ENCODE data around the gene FER.

Gene FER

GRCh38 chr5:109100971-109101370 is 353.3 kb downstream of the FER start:
- no peak overlapping the region for H2BK5ac ChIP-seq (ENCODE audit: low read depth, low read length, poor library complexity, severe bottlenecking)
- no peak overlapping the region for H3K4ac ChIP-seq (ENCODE audit: low read depth in 1 of 2, low read length in 2 of 2)
- no peak overlapping the region for H4K8ac ChIP-seq (ENCODE audit: low read length)
- 92% methylated on average over 2 of the region's 2 CpGs for WGBS
- no peak overlapping the region for H2BK12ac ChIP-seq (ENCODE audit: low read length in 2 of 2)
- H3K36me3 ChIP-seq (ENCODE audit: control insufficient read depth in 1 of 2, insufficient read depth in 2 of 2, low read depth in 1 of 2, low read length in 2 of 2): no peaks in the 10 kb centered on the region
- no peaks in the 10 kb centered on the region for H3K27me3 ChIP-seq (ENCODE audit: control insufficient read depth in 1 of 2, insufficient read depth in 1 of 2, low read length in 2 of 2)
- H2BK15ac ChIP-seq (ENCODE audit: low read depth, poor library complexity, severe bottlenecking): no peak overlapping the region
- no peak for DNase-seq
- H3K4me3 ChIP-seq (ENCODE audit: insufficient read depth in 1 of 2, low read depth in 1 of 2, low read length in 2 of 2): no peak overlapping the region
- H3K9me3 ChIP-seq (ENCODE audit: control insufficient read depth, low read length): no peaks in the 10 kb centered on the region
- no peak overlapping the region for H4K91ac ChIP-seq (ENCODE audit: low read length)
- no peak overlapping the region for H3K4me2 ChIP-seq (ENCODE audit: low read length, poor library complexity, severe bottlenecking)
- H2BK120ac ChIP-seq (ENCODE audit: low read depth, low read length): no peak overlapping the region
- no peak overlapping the region for H2AK5ac ChIP-seq (ENCODE audit: low read length, severe bottlenecking)
- H2AFZ ChIP-seq (ENCODE audit: low read depth, low read length): no peak overlapping the region
- no peak overlapping the region for H3K9ac ChIP-seq (ENCODE audit: low read length)
- H3K27ac ChIP-seq (ENCODE audit: low read length, poor library complexity, severe bottlenecking): no peak overlapping the region
- no peaks in the 10 kb centered on the region for H3K4me1 ChIP-seq (ENCODE audit: control insufficient read depth, insufficient read depth, low read depth, low read length)
- no peak overlapping the region for H3K23ac ChIP-seq (ENCODE audit: low read length in 2 of 2)
- H3K18ac ChIP-seq (ENCODE audit: low read depth in 1 of 2, low read length in 2 of 2): no peak overlapping the region
- H3K79me1 ChIP-seq (replicated peaks; ENCODE audit: low read length, poor library complexity, severe bottlenecking): no peaks in the 10 kb centered on the region
- H3K14ac ChIP-seq (ENCODE audit: low read length in 2 of 2): no peak overlapping the region

GRCh38 chr5:109102096-109102690 is 354.5 kb downstream of the FER start:
- Histone ChIP-seq H2BK5ac (ENCODE audit: low read depth, low read length, poor library complexity, severe bottlenecking) (no peak overlapping the region), H3K9me3 (ENCODE audit: control insufficient read depth, low read length) (no peaks in the 10 kb centered on the region), H3K18ac (ENCODE audit: low read depth in 1 of 2, low read length in 2 of 2) (no peak overlapping the region), H3K23ac (ENCODE audit: low read length in 2 of 2) (no peak overlapping the region), H2BK120ac (ENCODE audit: low read depth, low read length) (no peak overlapping the region), H3K27me3 (ENCODE audit: control insufficient read depth in 1 of 2, insufficient read depth in 1 of 2, low read length in 2 of 2) (no peaks in the 10 kb centered on the region), H2AFZ (ENCODE audit: low read depth, low read length) (no peak overlapping the region), H2AK5ac (ENCODE audit: low read length, severe bottlenecking) (no peak overlapping the region), H3K14ac (ENCODE audit: low read length in 2 of 2) (no peak overlapping the region), H4K8ac (ENCODE audit: low read length) (no peak overlapping the region), H3K4ac (ENCODE audit: low read depth in 1 of 2, low read length in 2 of 2) (no peak overlapping the region), H3K4me1 (ENCODE audit: control insufficient read depth, insufficient read depth, low read depth, low read length) (no peaks in the 10 kb centered on the region), H4K91ac (ENCODE audit: low read length) (no peak overlapping the region), H3K9ac (ENCODE audit: low read length) (no peak overlapping the region), H2BK15ac (ENCODE audit: low read depth, poor library complexity, severe bottlenecking) (no peak overlapping the region), H3K79me1 (replicated peaks; ENCODE audit: low read length, poor library complexity, severe bottlenecking) (no peaks in the 10 kb centered on the region), H3K4me2 (ENCODE audit: low read length, poor library complexity, severe bottlenecking) (no peak overlapping the region), H2BK12ac (ENCODE audit: low read length in 2 of 2) (no peak overlapping the region), H3K27ac (ENCODE audit: low read length, poor library complexity, severe bottlenecking) (no peak overlapping the region), H3K36me3 (ENCODE audit: control insufficient read depth in 1 of 2, insufficient read depth in 2 of 2, low read depth in 1 of 2, low read length in 2 of 2) (no peaks in the 10 kb centered on the region), H3K4me3 (ENCODE audit: insufficient read depth in 1 of 2, low read depth in 1 of 2, low read length in 2 of 2) (no peak overlapping the region)
- no peak for DNase-seq
- WGBS: 94% methylated on average over 2 of the region's 4 CpGs

- Histone ChIP-seq H2BK120ac (ENCODE audit: low read depth, low read length) (no peak overlapping the region), H2BK12ac (ENCODE audit: low read length in 2 of 2) (no peak overlapping the region), H3K9me3 (ENCODE audit: control insufficient read depth, low read length) (no peaks in the 10 kb centered on the region), H3K9ac (ENCODE audit: low read length) (peak overlapping the region; percentile 71), H4K8ac (ENCODE audit: low read length) (no peak overlapping the region), H3K4me3 (ENCODE audit: insufficient read depth in 1 of 2, low read depth in 1 of 2, low read length in 2 of 2) (peak overlapping the region in 1 of 2 experiments; percentile 57), H3K23ac (ENCODE audit: low read length in 2 of 2) (no peak overlapping the region), H2AFZ (ENCODE audit: low read depth, low read length) (no peak overlapping the region), H3K4me2 (ENCODE audit: low read length, poor library complexity, severe bottlenecking) (no peak overlapping the region), H4K91ac (ENCODE audit: low read length) (no peak overlapping the region), H3K4me1 (ENCODE audit: control insufficient read depth, insufficient read depth, low read depth, low read length) (no peaks in the 10 kb centered on the region), H3K36me3 (ENCODE audit: control insufficient read depth in 1 of 2, insufficient read depth in 2 of 2, low read depth in 1 of 2, low read length in 2 of 2) (no peaks in the 10 kb centered on the region), H3K27ac (ENCODE audit: low read length, poor library complexity, severe bottlenecking) (no peak overlapping the region), H2BK15ac (ENCODE audit: low read depth, poor library complexity, severe bottlenecking) (no peak overlapping the region), H3K79me1 (replicated peaks; ENCODE audit: low read length, poor library complexity, severe bottlenecking) (no peaks in the 10 kb centered on the region), H3K18ac (ENCODE audit: low read depth in 1 of 2, low read length in 2 of 2) (no peak overlapping the region), H3K14ac (ENCODE audit: low read length in 2 of 2) (no peak overlapping the region), H3K27me3 (ENCODE audit: control insufficient read depth in 1 of 2, insufficient read depth in 1 of 2, low read length in 2 of 2) (no peaks in the 10 kb centered on the region), H2BK5ac (ENCODE audit: low read depth, low read length, poor library complexity, severe bottlenecking) (no peak overlapping the region), H2AK5ac (ENCODE audit: low read length, severe bottlenecking) (no peak overlapping the region), H3K4ac (ENCODE audit: low read depth in 1 of 2, low read length in 2 of 2) (no peak overlapping the region)
- WGBS: 56% methylated on average over 5 of the region's 5 CpGs
- peak; percentile 82 for DNase-seq
These were observed 358.1 kb downstream of the FER start for GRCh38 chr5:109105631-109106267.

- Histone ChIP-seq H2BK12ac (ENCODE audit: low read length in 2 of 2) (no peak overlapping the region), H3K23ac (ENCODE audit: low read length in 2 of 2) (no peak overlapping the region), H3K9ac (ENCODE audit: low read length) (no peak overlapping the region), H3K36me3 (ENCODE audit: control insufficient read depth in 1 of 2, insufficient read depth in 2 of 2, low read depth in 1 of 2, low read length in 2 of 2) (peaks cover 0 to 6% of the 10 kb centered on the region in 2 experiments), H4K91ac (ENCODE audit: low read length) (no peak overlapping the region), H3K27me3 (ENCODE audit: control insufficient read depth in 1 of 2, insufficient read depth in 1 of 2, low read length in 2 of 2) (no peaks in the 10 kb centered on the region), H3K4me2 (ENCODE audit: low read length, poor library complexity, severe bottlenecking) (no peak overlapping the region), H4K8ac (ENCODE audit: low read length) (no peak overlapping the region), H3K4ac (ENCODE audit: low read depth in 1 of 2, low read length in 2 of 2) (no peak overlapping the region), H3K14ac (ENCODE audit: low read length in 2 of 2) (no peak overlapping the region), H2BK120ac (ENCODE audit: low read depth, low read length) (no peak overlapping the region), H3K27ac (ENCODE audit: low read length, poor library complexity, severe bottlenecking) (no peak overlapping the region), H2BK15ac (ENCODE audit: low read depth, poor library complexity, severe bottlenecking) (no peak overlapping the region), H2BK5ac (ENCODE audit: low read depth, low read length, poor library complexity, severe bottlenecking) (no peak overlapping the region), H3K9me3 (ENCODE audit: control insufficient read depth, low read length) (no peaks in the 10 kb centered on the region), H3K4me1 (ENCODE audit: control insufficient read depth, insufficient read depth, low read depth, low read length) (no peaks in the 10 kb centered on the region), H2AK5ac (ENCODE audit: low read length, severe bottlenecking) (no peak overlapping the region), H2AFZ (ENCODE audit: low read depth, low read length) (no peak overlapping the region), H3K79me1 (replicated peaks; ENCODE audit: low read length, poor library complexity, severe bottlenecking) (no peaks in the 10 kb centered on the region), H3K4me3 (ENCODE audit: insufficient read depth in 1 of 2, low read depth in 1 of 2, low read length in 2 of 2) (no peak overlapping the region), H3K18ac (ENCODE audit: low read depth in 1 of 2, low read length in 2 of 2) (no peak overlapping the region)
- 80% methylated on average over 1 of the region's 2 CpGs for WGBS
- no peak for DNase-seq
These were observed 364.0 kb downstream of the FER start for GRCh38 chr5:109111680-109112079.

Data from mesenchymal stem cell (in vitro differentiated cells and primary cell).